GM12892 (cell line): ENCODE measurements around the gene RNU1-1.
"Not testable (repeated sequence)": the region's sequence is repeated elsewhere in the genome, so short reads cannot be mapped to it uniquely, and the experiment has no call there.

Source experiments
- POLR2A ChIP-seq: IDR thresholded peaks from 2 replicates; pipeline ENCODE4 v1.6.1; 2011; ENCODE audit warnings: low read depth, low read length, control low read depth
- TAF1 ChIP-seq: IDR thresholded peaks from 2 replicates; pipeline ENCODE4 v1.6.1; 2011; ENCODE audit warnings: low read depth, mild to moderate bottlenecking, control low read depth, low read length, borderline replicate concordance

GRCh38 chr1:16501446-16501845 is 12.6 kb downstream of the RNU1-1 start:
- not testable (repeated sequence) for TF ChIP-seq POLR2A, TAF1
